Activated B cell treated with CpG ODN at 0.5 μM for 24 hours (primary cell): Measurements from ENCODE around the gene SLC28A1. TPM values are rescaled to one million over a fixed set of nuclear protein-coding genes. Genes with fewer than 3 reads are reported as not detected.
"Not testable (repeated sequence)": the region's sequence is repeated elsewhere in the genome, so short reads cannot be mapped to it uniquely, and the experiment has no call there.

Source experiments
- ATAC-seq: fragments of 200-7000 bp; cut with Tn5 transposase; one replicate; pipeline ENCODE4 v1.10.0; 2021; ENCODE audit warnings: low read depth, mild to moderate bottlenecking, moderate library complexity
- CTCF ChIA-PET: fragments of 350-600 bp; sonication (Branson Sonifier 250); formaldehyde crosslinking; loops from one replicate; lab custom pipeline; 2021; ENCODE audit warnings: antibody characterized with exemption; lab: Charles Lee
- POLR2A ChIA-PET: fragments of 350-600 bp; sonication (Branson Sonifier 250); formaldehyde crosslinking; loops from one replicate; lab custom pipeline; 2021; ENCODE audit warnings: antibody characterized with exemption; lab: Charles Lee
- DNase-seq: peaks from one replicate; pipeline ENCODE4 v3.0.0; 2022
- H3K27ac Mint-ChIP-seq: one replicate; pipeline ENCODE4 v1.8.0; 2020; ENCODE audit warnings: mixed read lengths
- H3K27me3 Mint-ChIP-seq: one replicate; pipeline ENCODE4 v1.8.0; 2021; ENCODE audit warnings: mixed read lengths
- H3K36me3 Mint-ChIP-seq: one replicate; pipeline ENCODE4 v1.8.0; 2021; ENCODE audit warnings: low read depth, mixed read lengths
- H3K4me1 Mint-ChIP-seq: one replicate; pipeline ENCODE4 v1.8.0; 2021; ENCODE audit warnings: mixed read lengths
- H3K4me3 Mint-ChIP-seq: one replicate; pipeline ENCODE4 v1.8.0; 2020; ENCODE audit warnings: mild to moderate bottlenecking, mixed read lengths
- H3K9me3 Mint-ChIP-seq: one replicate; pipeline ENCODE4 v1.8.0; 2020; ENCODE audit warnings: mixed read lengths
- CTCF ChIP-seq: fragments of 200-600 bp; IDR thresholded peaks from one replicate; pipeline ENCODE4 v1.8.0; 2022; ENCODE audit warnings: antibody characterized with exemption, mild to moderate bottlenecking
- intact Hi-C: fragments of 100-400 bp; cut with micrococcal nuclease; formaldehyde crosslinking; loops from one replicate; pipeline ENCODE4 v1.15.1; 2024
- total RNA-seq: library from RNA; stranded (reverse); gene quantifications from 2 replicates; pipeline ENCODE4 v1.2.3, GENCODE V29; 2022

Gene SLC28A1
- total RNA-seq, 1 donor from 2014 or later = not detected

GRCh38 chr15:84873997-84874396, 10.5 kb upstream of the SLC28A1 start:
- DNase-seq (no peak), ATAC-seq (no peak)
- H3K4me1 Mint-ChIP-seq = no peaks in the 10 kb centered on the region
- no peaks in the 10 kb centered on the region for H3K9me3 Mint-ChIP-seq
- no peaks in the 10 kb centered on the region for H3K36me3 Mint-ChIP-seq
- no peak overlapping the region for H3K4me3 Mint-ChIP-seq
- no peak for TF ChIP-seq CTCF
- H3K27ac Mint-ChIP-seq = no peak overlapping the region
- ChIA-PET CTCF (no interaction called here), POLR2A (no interaction called here)
- intact Hi-C loops = no loop called here
- peaks cover 2% of the 10 kb centered on the region for H3K27me3 Mint-ChIP-seq

- no peak for TF ChIP-seq CTCF
- Mint-ChIP-seq H3K36me3 (no peaks in the 10 kb centered on the region), H3K4me3 (no peak overlapping the region), H3K27ac (no peak overlapping the region), H3K9me3 (no peaks in the 10 kb centered on the region), H3K4me1 (no peaks in the 10 kb centered on the region), H3K27me3 (peaks cover 2% of the 10 kb centered on the region)
- ATAC-seq (no peak), DNase-seq (no peak)
- CTCF ChIA-PET = no interaction called here
- intact Hi-C loops = no loop called here
- POLR2A ChIA-PET = no interaction called here
Measured at GRCh38 chr15:84874981-84875699, 9.3 kb upstream of the SLC28A1 start.

GRCh38 chr15:84876269-84876668, 8.2 kb upstream of the SLC28A1 start:
- Mint-ChIP-seq H3K27me3 (peaks cover 2% of the 10 kb centered on the region), H3K27ac (no peak overlapping the region), H3K36me3 (no peaks in the 10 kb centered on the region), H3K4me1 (no peaks in the 10 kb centered on the region), H3K4me3 (no peak overlapping the region), H3K9me3 (no peaks in the 10 kb centered on the region)
- DNase-seq (no peak), ATAC-seq (no peak)
- ChIA-PET POLR2A (no interaction called here), CTCF (interaction anchor here (0.8 to 1.2 kb wide), 2 partner anchors 11 to 288 kb away, joined by 3 read pairs; no protein-coding TSS in a partner anchor)
- no peak for TF ChIP-seq CTCF
- intact Hi-C loops = no loop called here

- POLR2A ChIA-PET, H3K27me3 Mint-ChIP-seq, H3K9me3 Mint-ChIP-seq, DNase-seq, H3K36me3 Mint-ChIP-seq, H3K4me3 Mint-ChIP-seq, H3K4me1 Mint-ChIP-seq, ATAC-seq, H3K27ac Mint-ChIP-seq: not testable (repeated sequence)
- CTCF ChIA-PET = interaction anchor here (0.8 to 2.0 kb wide), 7 partner anchors 12 to 290 kb away, joined by 3 to 22 read pairs (median 4); partner anchors contain the start of gene WDR73
- intact Hi-C loops = loop anchor here (1.0 kb wide), 2 partner anchors 223 to 289 kb away; partner anchors contain the start of gene WDR73
Measured at GRCh38 chr15:84877701-84878100, 6.8 kb upstream of the SLC28A1 start.

- ChIA-PET POLR2A (interaction anchor here (0.6 kb wide), 1 partner anchor 220 kb away, joined by 7 read pairs; the partner anchor contains the start of gene NMB), CTCF (interaction anchor here (0.8 to 2.0 kb wide), 7 partner anchors 13 to 291 kb away, joined by 3 to 22 read pairs (median 4); partner anchors contain the start of gene WDR73)
- H3K27ac Mint-ChIP-seq = no peak overlapping the region
- H3K27me3 Mint-ChIP-seq = peaks cover 4% of the 10 kb centered on the region
- no peaks in the 10 kb centered on the region for H3K36me3 Mint-ChIP-seq
- DNase-seq (no peak), ATAC-seq (peak; percentile 64)
- intact Hi-C loops = loop anchor here (1.0 kb wide), 2 partner anchors 224 to 290 kb away; partner anchors contain the start of gene WDR73
- TF ChIP-seq CTCF = no peak
- no peaks in the 10 kb centered on the region for H3K4me1 Mint-ChIP-seq
- H3K9me3 Mint-ChIP-seq = no peaks in the 10 kb centered on the region
- H3K4me3 Mint-ChIP-seq = no peak overlapping the region
Measured at GRCh38 chr15:84878504-84878903, 6.0 kb upstream of the SLC28A1 start.
